ENCODE results near the gene TMEM101.

GRCh38 chr17:43967251-43967875, 47.4 kb downstream of the TMEM101 start:
- TF ChIP-seq EZH2 (IDR thresholded peaks at IDR 0.05; ENCODE audit: insufficient read depth, poor library complexity, severe bottlenecking) (no peak), EZH2phosphoT487 (IDR thresholded peaks at IDR 0.05; ENCODE audit: insufficient read depth, low read depth) (no peak)
